Neuronal stem cell (in vitro differentiated cells): Measurements from ENCODE around the gene LACTBL1.
"Not testable (repeated sequence)": the region's sequence is repeated elsewhere in the genome, so short reads cannot be mapped to it uniquely, and the experiment has no call there.

Experiments used
- DNase-seq: peaks from one replicate; pipeline ENCODE4 v3.0.0-alpha.2; 2013; ENCODE audit warnings: low spot score
- H2AFZ ChIP-seq: one replicate; pipeline ENCODE4 v1.6.1; 2013; ENCODE audit warnings: mild to moderate bottlenecking, low read length, inconsistent platforms
- H2AK5ac ChIP-seq: 2 replicates; pipeline ENCODE4 v1.6.1; 2013; ENCODE audit warnings: low read depth, mild to moderate bottlenecking, inconsistent platforms, low read length, moderate library complexity, mixed read lengths
- H2BK120ac ChIP-seq: 2 replicates; pipeline ENCODE4 v1.6.1; 2013; ENCODE audit warnings: low read depth, mild to moderate bottlenecking, inconsistent platforms, low read length, moderate library complexity, mixed read lengths
- H2BK12ac ChIP-seq: one replicate; pipeline ENCODE4 v1.6.1; 2013; ENCODE audit warnings: low read length, inconsistent platforms
- H2BK15ac ChIP-seq: 2 replicates; pipeline ENCODE4 v1.6.1; 2013; ENCODE audit warnings: mild to moderate bottlenecking, low read length, inconsistent platforms, mixed read lengths
- H2BK5ac ChIP-seq: one replicate; pipeline ENCODE4 v1.6.1; 2013; ENCODE audit warnings: inconsistent platforms, mild to moderate bottlenecking, low read length, moderate library complexity
- H3K14ac ChIP-seq: one replicate; pipeline ENCODE4 v1.6.1; 2013; ENCODE audit warnings: low read length, inconsistent platforms
- H3K18ac ChIP-seq: 2 replicates; pipeline ENCODE4 v1.6.1; 2013; ENCODE audit warnings: low read length, inconsistent platforms
- H3K23ac ChIP-seq: 2 replicates; pipeline ENCODE4 v1.6.1; 2013; ENCODE audit warnings: low read depth, mild to moderate bottlenecking, mixed read lengths, low read length, inconsistent platforms; ENCODE audit not compliant: poor library complexity
- H3K27ac ChIP-seq: replicated peaks from 3 replicates; pipeline ENCODE4 v1.5.1; 2013; ENCODE audit warnings: low read length, inconsistent platforms
- H3K27me3 ChIP-seq, 3 experiments: 2 replicates each; pipeline ENCODE4 v1.6.1; 2013; ENCODE audit warnings: low read length in 3 of 3, mild to moderate bottlenecking in 2 of 3, inconsistent platforms in 1 of 3, low read depth in 1 of 3, mixed read lengths in 1 of 3, moderate library complexity in 1 of 3; ENCODE audit not compliant: control insufficient read depth in 3 of 3, insufficient read depth in 3 of 3
- H3K36me3 ChIP-seq, 2 donors: replicated peaks in 1 of 2; 2 replicates each; pipeline ENCODE4 v1.6.1; 2013; ENCODE audit warnings: low read length in 2 of 2; ENCODE audit not compliant: control insufficient read depth in 2 of 2, insufficient read depth in 2 of 2
- H3K4ac ChIP-seq: 2 replicates; pipeline ENCODE4 v1.6.1; 2013; ENCODE audit warnings: inconsistent platforms, mild to moderate bottlenecking, low read length, moderate library complexity
- H3K4me1 ChIP-seq, 2 donors: 1 replicate in 1 of 2; 2 replicates in 1 of 2; pipeline ENCODE4 v1.6.1; 2013; ENCODE audit warnings: low read length in 2 of 2, low read depth in 1 of 2; ENCODE audit not compliant: control insufficient read depth in 2 of 2, insufficient read depth in 1 of 2
- H3K4me2 ChIP-seq: one replicate; pipeline ENCODE4 v1.6.1; 2013; ENCODE audit warnings: mild to moderate bottlenecking, low read length, inconsistent platforms; ENCODE audit not compliant: insufficient read depth, poor library complexity, severe bottlenecking
- H3K4me3 ChIP-seq, 2 donors: 2 replicates each; pipeline ENCODE4 v1.5.1; 2013; ENCODE audit warnings: low read length in 2 of 2, mild to moderate bottlenecking in 2 of 2, inconsistent platforms in 1 of 2, moderate library complexity in 1 of 2
- H3K79me1 ChIP-seq: one replicate; pipeline ENCODE4 v1.6.1; 2013; ENCODE audit warnings: low read depth, mild to moderate bottlenecking, inconsistent platforms, low read length, moderate library complexity
- H3K9ac ChIP-seq: one replicate; pipeline ENCODE4 v1.6.1; 2013; ENCODE audit warnings: mild to moderate bottlenecking, low read depth, low read length, inconsistent platforms; ENCODE audit not compliant: poor library complexity
- H3K9me3 ChIP-seq, 2 donors: replicated peaks in 1 of 2; 2 replicates each; pipeline versions ENCODE3 to v1.6.1; 2013; ENCODE audit warnings: low read length in 2 of 2, mild to moderate bottlenecking in 2 of 2, inconsistent platforms in 1 of 2, low read depth in 1 of 2, mixed read lengths in 1 of 2, moderate library complexity in 1 of 2; ENCODE audit not compliant: control insufficient read depth in 2 of 2, insufficient read depth in 1 of 2
- H4K8ac ChIP-seq: one replicate; pipeline ENCODE4 v1.6.1; 2013; ENCODE audit warnings: low read depth, mild to moderate bottlenecking, inconsistent platforms, low read length, moderate library complexity
- H4K91ac ChIP-seq: one replicate; pipeline ENCODE4 v1.6.1; 2013; ENCODE audit warnings: low read length, low read depth, mild to moderate bottlenecking, inconsistent platforms; ENCODE audit not compliant: poor library complexity
- WGBS, 2 donors: extraction: QIAGEN DNeasy Blood & Tissue Kit; methylation state at CpG; one replicate each; pipeline ENCODE4 v1.1.7; 2013; ENCODE audit warnings: missing lambda C conversion rate in 2 of 2, mixed read lengths in 1 of 2; ENCODE audit not compliant: insufficient read length in 2 of 2, insufficient replicate concordance in 1 of 2; ENCODE audit errors: extremely low coverage in 2 of 2; 5-methylcytosine and 5-hydroxymethylcytosine counted together

The LACTBL1 gene

GRCh38 chr1:22993220-22993795, 20.6 kb upstream of the LACTBL1 start:
- not testable (repeated sequence) for H2BK120ac ChIP-seq, H3K14ac ChIP-seq, DNase-seq, H3K18ac ChIP-seq, H2BK15ac ChIP-seq, H2BK12ac ChIP-seq, H2AFZ ChIP-seq, H3K79me1 ChIP-seq, H3K23ac ChIP-seq, H2BK5ac ChIP-seq, H3K36me3 ChIP-seq, H3K4me3 ChIP-seq, H3K4me2 ChIP-seq, H3K4me1 ChIP-seq, H3K4ac ChIP-seq, H4K91ac ChIP-seq, H4K8ac ChIP-seq, H3K27ac ChIP-seq, H3K9ac ChIP-seq, H3K27me3 ChIP-seq, H2AK5ac ChIP-seq
- peaks cover 2 to 23% of the 10 kb centered on the region in 2 donors for H3K9me3 ChIP-seq
- WGBS, 2 donors: no CpG with 5 or more reads among the region's 6 CpGs

- H3K9me3 ChIP-seq: peaks cover 2 to 23% of the 10 kb centered on the region in 2 donors
- not testable (repeated sequence) for H3K36me3 ChIP-seq, H3K14ac ChIP-seq, DNase-seq, H3K4me1 ChIP-seq, H4K8ac ChIP-seq, H2BK15ac ChIP-seq, H3K4me2 ChIP-seq, H3K4me3 ChIP-seq, H4K91ac ChIP-seq, H3K18ac ChIP-seq, H3K23ac ChIP-seq, H3K4ac ChIP-seq, H2BK120ac ChIP-seq, H3K27me3 ChIP-seq, H3K79me1 ChIP-seq, H3K9ac ChIP-seq, H3K27ac ChIP-seq, H2AK5ac ChIP-seq, H2AFZ ChIP-seq, H2BK12ac ChIP-seq, H2BK5ac ChIP-seq
- WGBS, 2 donors: no CpG with 5 or more reads among the region's 3 CpGs
These were observed 19.7 kb upstream of the LACTBL1 start for GRCh38 chr1:22992384-22992783.

GRCh38 chr1:22983944-22984343, 11.3 kb upstream of the LACTBL1 start:
- H3K9ac ChIP-seq: no peak overlapping the region
- no peak overlapping the region for H3K4me3 ChIP-seq
- H3K27me3 ChIP-seq: peaks cover 0 to 10% (median 0%) of the 10 kb centered on the region in 3 experiments
- no peak overlapping the region for H4K8ac ChIP-seq
- H3K9me3 ChIP-seq: no peaks in the 10 kb centered on the region
- WGBS, 2 donors: no CpG with 5 or more reads among the region's 4 CpGs
- no peaks in the 10 kb centered on the region for H3K36me3 ChIP-seq
- no peak overlapping the region for H3K18ac ChIP-seq
- H3K4ac ChIP-seq: no peak overlapping the region
- no peak overlapping the region for H3K4me2 ChIP-seq
- H3K79me1 ChIP-seq: no peaks in the 10 kb centered on the region
- H3K14ac ChIP-seq: no peak overlapping the region
- no peak overlapping the region for H2AK5ac ChIP-seq
- H2BK5ac ChIP-seq: no peak overlapping the region
- peaks cover 0 to 4% of the 10 kb centered on the region in 2 donors for H3K4me1 ChIP-seq
- H2BK15ac ChIP-seq: no peak overlapping the region
- H2BK120ac ChIP-seq: no peak overlapping the region
- H3K23ac ChIP-seq: no peak overlapping the region
- H2AFZ ChIP-seq: no peak overlapping the region
- DNase-seq: no peak
- H4K91ac ChIP-seq: no peak overlapping the region
- no peak overlapping the region for H2BK12ac ChIP-seq
- no peak overlapping the region for H3K27ac ChIP-seq

GRCh38 chr1:22980471-22980790, 7.8 kb upstream of the LACTBL1 start:
- H3K9me3 ChIP-seq, H3K27ac ChIP-seq, H2AK5ac ChIP-seq, H3K23ac ChIP-seq, H3K4me2 ChIP-seq, H4K8ac ChIP-seq, H2BK15ac ChIP-seq, H3K4me3 ChIP-seq, H2BK5ac ChIP-seq, H2BK12ac ChIP-seq, H3K36me3 ChIP-seq, H3K9ac ChIP-seq, H2BK120ac ChIP-seq, H2AFZ ChIP-seq, H3K79me1 ChIP-seq, H3K27me3 ChIP-seq, H3K14ac ChIP-seq, H4K91ac ChIP-seq, H3K4me1 ChIP-seq, H3K4ac ChIP-seq, DNase-seq, H3K18ac ChIP-seq: not testable (repeated sequence)
- WGBS, 2 donors: no CpG with 5 or more reads among the region's 3 CpGs
